Measurements from ENCODE around the gene GRB14. TPM values are rescaled to one million over a fixed set of nuclear protein-coding genes. Genes with fewer than 3 reads are reported as not detected.

Gene GRB14
- total and polyA plus RNA-seq, 2 of the 13 experiments (the other 11 are each of a cell fraction or from before 2014, with no cell fraction given) = 4.6 to 5.8 TPM

GRCh38 chr2:164514491-164514890, 106.8 kb downstream of the GRB14 start (continued):
- TF ChIP-seq RXRB (CRISPR knock-in tag; IDR thresholded peaks at IDR 0.05; ENCODE audit: borderline replicate concordance) = peak; percentile 96
- peak; percentile 63 for TF ChIP-seq GATAD2A (CRISPR knock-in tag; IDR thresholded peaks at IDR 0.05)
- TF ChIP-seq HNF4A (CRISPR knock-in tag; IDR thresholded peaks at IDR 0.05) = peak; percentile 74
- peak; percentile 42; the same call in 1 of the 2 replicates for TF ChIP-seq NCOR1 (IDR thresholded peaks at IDR 0.05; ENCODE audit: borderline replicate concordance, low read length)
- no peak for TF ChIP-seq ZNF580 (CRISPR knock-in tag; IDR thresholded peaks at IDR 0.05; ENCODE audit: borderline replicate concordance, low read depth)
- no peak for TF ChIP-seq TBX3 (IDR thresholded peaks at IDR 0.05; ENCODE audit: borderline replicate concordance)
- TF ChIP-seq FOSL2 (CRISPR knock-in tag; IDR thresholded peaks at IDR 0.05) = peak; percentile 96
- 0 out of 2 replicates have a peak, but pooled peaks have one; percentile 42 for TF ChIP-seq ZNF543 (CRISPR knock-in tag; IDR thresholded peaks at IDR 0.05)
- peak; percentile 40; the same call in 1 of the 2 replicates for TF ChIP-seq MAX (IDR thresholded peaks at IDR 0.05)
- TF ChIP-seq AHDC1 (CRISPR knock-in tag; IDR thresholded peaks at IDR 0.05; ENCODE audit: borderline replicate concordance) = peak; percentile 60; the same call in 1 of the 2 replicates
- 0 out of 2 replicates have a peak, but pooled peaks have one; percentile 70 for TF ChIP-seq MTERF4 (CRISPR knock-in tag; IDR thresholded peaks at IDR 0.05)
- TF ChIP-seq KIAA2018 (CRISPR knock-in tag; IDR thresholded peaks at IDR 0.05; ENCODE audit: borderline replicate concordance) = no peak
- TF ChIP-seq POGZ (CRISPR knock-in tag; IDR thresholded peaks at IDR 0.05) = peak; percentile 67
- peak; percentile 43; the same call in 1 of the 2 replicates for TF ChIP-seq ZNF772 (CRISPR knock-in tag; IDR thresholded peaks at IDR 0.05)
- TF ChIP-seq HMG20A (CRISPR knock-in tag; IDR thresholded peaks at IDR 0.05; ENCODE audit: borderline replicate concordance) = 0 out of 2 replicates have a peak, but pooled peaks have one; percentile 16
